ENCODE results near the gene KIAA1217. TPM values are rescaled to one million over a fixed set of nuclear protein-coding genes. Genes with fewer than 3 reads are reported as not detected.

KIAA1217 gene
- total and polyA plus RNA-seq, 2 donors from 2014 or later, result 10.4 to 63.8 TPM

GRCh38 chr10:24219963-24220362 lies 11.0 kb downstream of the KIAA1217 start:
- Histone ChIP-seq H3K27ac (ENCODE audit: low read depth in 2 of 2, low read length in 2 of 2) (no peak overlapping the region), H3K4me1 (ENCODE audit: control insufficient read depth in 2 of 3, insufficient read depth in 2 of 3, low read depth in 1 of 3, low read length in 3 of 3) (peaks cover 0 to 8% (median 8%) of the 10 kb centered on the region in 3 donors), H3K27me3 (ENCODE audit: control insufficient read depth, insufficient read depth, low read length) (no peaks in the 10 kb centered on the region), H3K9ac (ENCODE audit: low read length in 3 of 3) (no peak overlapping the region), H3K4me3 (ENCODE audit: low read length in 3 of 3) (no peak overlapping the region), H3K36me3 (ENCODE audit: control insufficient read depth in 2 of 3, insufficient read depth in 3 of 3, low read length in 3 of 3) (peaks cover 5 to 10% (median 8%) of the 10 kb centered on the region in 3 donors), H3K9me3 (ENCODE audit: control insufficient read depth in 2 of 3, insufficient read depth in 1 of 3, low read length in 3 of 3) (no peaks in the 10 kb centered on the region)
- TF ChIP-seq CTCF (IDR thresholded peaks at IDR 0.05; ENCODE audit: borderline replicate concordance, extremely low read depth, insufficient read depth), result no peak
- DNase-seq (no peak), FAIRE-seq (no peak)
- intact Hi-C loops (cut with DNase I), result loop anchor here (10.0 kb wide), 1 partner anchor 145 kb away; no protein-coding TSS in a partner anchor

GRCh38 chr10:24223341-24223740 lies 14.4 kb downstream of the KIAA1217 start:
- no peak for TF ChIP-seq CTCF (IDR thresholded peaks at IDR 0.05; ENCODE audit: borderline replicate concordance, extremely low read depth, insufficient read depth)
- H3K4me1 ChIP-seq (ENCODE audit: control insufficient read depth in 2 of 3, insufficient read depth in 2 of 3, low read depth in 1 of 3, low read length in 3 of 3), result no peaks in the 10 kb centered on the region
- FAIRE-seq (no peak), DNase-seq (no peak)
- H3K27ac ChIP-seq (ENCODE audit: low read depth in 2 of 2, low read length in 2 of 2), result no peak overlapping the region
- H3K9ac ChIP-seq (ENCODE audit: low read length in 3 of 3), result no peak overlapping the region
- no peak overlapping the region for H3K4me3 ChIP-seq (ENCODE audit: low read length in 3 of 3)
- no peaks in the 10 kb centered on the region for H3K27me3 ChIP-seq (ENCODE audit: control insufficient read depth, insufficient read depth, low read length)
- H3K36me3 ChIP-seq (ENCODE audit: control insufficient read depth in 2 of 3, insufficient read depth in 3 of 3, low read length in 3 of 3), result peaks cover 5 to 10% (median 8%) of the 10 kb centered on the region in 3 donors
- intact Hi-C loops (cut with DNase I), result no loop called here
- H3K9me3 ChIP-seq (ENCODE audit: control insufficient read depth in 2 of 3, insufficient read depth in 1 of 3, low read length in 3 of 3), result no peaks in the 10 kb centered on the region

GRCh38 chr10:24223953-24224352 lies 15.0 kb downstream of the KIAA1217 start:
- Histone ChIP-seq H3K4me3 (ENCODE audit: low read length in 3 of 3) (no peak overlapping the region), H3K27ac (ENCODE audit: low read depth in 2 of 2, low read length in 2 of 2) (no peak overlapping the region), H3K9me3 (ENCODE audit: control insufficient read depth in 2 of 3, insufficient read depth in 1 of 3, low read length in 3 of 3) (no peaks in the 10 kb centered on the region), H3K9ac (ENCODE audit: low read length in 3 of 3) (no peak overlapping the region), H3K36me3 (ENCODE audit: control insufficient read depth in 2 of 3, insufficient read depth in 3 of 3, low read length in 3 of 3) (peaks cover 5 to 10% (median 8%) of the 10 kb centered on the region in 3 donors), H3K27me3 (ENCODE audit: control insufficient read depth, insufficient read depth, low read length) (no peaks in the 10 kb centered on the region), H3K4me1 (ENCODE audit: control insufficient read depth in 2 of 3, insufficient read depth in 2 of 3, low read depth in 1 of 3, low read length in 3 of 3) (no peaks in the 10 kb centered on the region)
- DNase-seq (peak in 3 of 5 donors; percentile 46 to 73 (median 61)), FAIRE-seq (no peak)
- intact Hi-C loops (cut with DNase I), result no loop called here
- TF ChIP-seq CTCF (IDR thresholded peaks at IDR 0.05; ENCODE audit: borderline replicate concordance, extremely low read depth, insufficient read depth), result no peak

GRCh38 chr10:24228642-24229041 lies 19.7 kb downstream of the KIAA1217 start:
- H3K9me3 ChIP-seq (ENCODE audit: control insufficient read depth in 2 of 3, insufficient read depth in 1 of 3, low read length in 3 of 3), result no peaks in the 10 kb centered on the region
- FAIRE-seq, result no peak
- no peak overlapping the region for H3K27ac ChIP-seq (ENCODE audit: low read depth in 2 of 2, low read length in 2 of 2)
- no peaks in the 10 kb centered on the region for H3K36me3 ChIP-seq (ENCODE audit: control insufficient read depth in 2 of 3, insufficient read depth in 3 of 3, low read length in 3 of 3)
- H3K9ac ChIP-seq (ENCODE audit: low read length in 3 of 3), result no peak overlapping the region
- TF ChIP-seq CTCF (IDR thresholded peaks at IDR 0.05; ENCODE audit: borderline replicate concordance, extremely low read depth, insufficient read depth), result no peak
- H3K27me3 ChIP-seq (ENCODE audit: control insufficient read depth, insufficient read depth, low read length), result no peaks in the 10 kb centered on the region
- intact Hi-C loops (cut with DNase I), result no loop called here
- DNase-seq, result no peak
- H3K4me1 ChIP-seq (ENCODE audit: control insufficient read depth in 2 of 3, insufficient read depth in 2 of 3, low read depth in 1 of 3, low read length in 3 of 3), result no peaks in the 10 kb centered on the region
- H3K4me3 ChIP-seq (ENCODE audit: low read length in 3 of 3), result no peak overlapping the region

All from kidney (tissue), 14 donors.